ENCODE results near the gene MAGEE2. TPM values are rescaled to one million over a fixed set of nuclear protein-coding genes. Genes with fewer than 3 reads are reported as not detected.
A peak's percentile ranks its signal among the peaks of the same experiment; 100 is the strongest.
"Not testable (repeated sequence)": the region's sequence is repeated elsewhere in the genome, so short reads cannot be mapped to it uniquely, and the experiment has no call there.

The MAGEE2 gene
- not detected in 2 replicates for total RNA-seq (2014; rRNA removed; shearing (Covaris generic))

GRCh38 chrX:75784680-75785491, at the start of gene MAGEE2:
MAGEE2 (minus strand) TSS chrX:75785254; CDS start chrX:75785051, 203 bp downstream.
- H3K27me3 ChIP-seq (ENCODE audit: control insufficient read depth, insufficient read depth, low read length): no peaks in the 10 kb centered on the region
- no peaks in the 10 kb centered on the region for H3K36me3 ChIP-seq (replicated peaks; ENCODE audit: control insufficient read depth, insufficient read depth, low read length)
- DNase-seq: no peak
- H3K4me3 ChIP-seq (ENCODE audit: insufficient read depth, low read depth, low read length): no peak within 1 kb of the TSS

GRCh38 chrX:75786290-75786689, 1.2 kb upstream of the MAGEE2 start:
- no peak overlapping the region for H3K4me3 ChIP-seq (ENCODE audit: insufficient read depth, low read depth, low read length)
- H3K27me3 ChIP-seq (ENCODE audit: control insufficient read depth, insufficient read depth, low read length): no peaks in the 10 kb centered on the region

GRCh38 chrX:75781611-75782010, 3.4 kb downstream of the MAGEE2 start:
- DNase-seq: no peak
- Histone ChIP-seq H3K36me3 (replicated peaks; ENCODE audit: control insufficient read depth, insufficient read depth, low read length) (no peaks in the 10 kb centered on the region), H3K4me3 (ENCODE audit: insufficient read depth, low read depth, low read length) (no peak overlapping the region), H3K27me3 (ENCODE audit: control insufficient read depth, insufficient read depth, low read length) (no peaks in the 10 kb centered on the region)

More at GRCh38 chrX:75786290-75786689, 1.2 kb upstream of the MAGEE2 start:
- no peaks in the 10 kb centered on the region for H3K36me3 ChIP-seq (replicated peaks; ENCODE audit: control insufficient read depth, insufficient read depth, low read length)
- DNase-seq: no peak

- not testable (repeated sequence) for DNase-seq; H3K27me3 ChIP-seq (ENCODE audit: control insufficient read depth, insufficient read depth, low read length)
Observed at GRCh38 chrX:75768063-75768462, 17.0 kb downstream of the MAGEE2 start.

GRCh38 chrX:75748431-75748830, 36.6 kb downstream of the MAGEE2 start:
- Histone ChIP-seq H3K36me3 (replicated peaks; ENCODE audit: control insufficient read depth, insufficient read depth, low read length) (no peaks in the 10 kb centered on the region), H3K27me3 (ENCODE audit: control insufficient read depth, insufficient read depth, low read length) (no peaks in the 10 kb centered on the region), H3K4me3 (ENCODE audit: insufficient read depth, low read depth, low read length) (no peak overlapping the region)
- no peak for DNase-seq

More at GRCh38 chrX:75768063-75768462, 17.0 kb downstream of the MAGEE2 start:
- H3K4me3 ChIP-seq (ENCODE audit: insufficient read depth, low read depth, low read length); H3K36me3 ChIP-seq (replicated peaks; ENCODE audit: control insufficient read depth, insufficient read depth, low read length): not testable (repeated sequence)

- peak; percentile 58 for DNase-seq
- H3K27me3 ChIP-seq (ENCODE audit: control insufficient read depth, insufficient read depth, low read length): no peaks in the 10 kb centered on the region
- H3K36me3 ChIP-seq (replicated peaks; ENCODE audit: control insufficient read depth, insufficient read depth, low read length): no peaks in the 10 kb centered on the region
- peak overlapping the region; percentile 38 for H3K4me3 ChIP-seq (ENCODE audit: insufficient read depth, low read depth, low read length)
Observed at GRCh38 chrX:75746891-75747639, 38.0 kb downstream of the MAGEE2 start.
